Vagina (tissue), 2 donors: ENCODE measurements around the gene MAP7. TPM values are rescaled to one million over a fixed set of nuclear protein-coding genes. Genes with fewer than 3 reads are reported as not detected.

ENCODE experiments used
- DNase-seq, 2 donors: peaks; one replicate each; pipeline ENCODE4 v3.0.0-alpha.2; 2017; ENCODE audit errors: extremely low spot score in 2 of 2
- H3K27ac ChIP-seq: fragments of 200-600 bp; sonication (generic); one replicate; pipeline ENCODE4 v1.5.1; 2019
- H3K27me3 ChIP-seq: fragments of 200-600 bp; sonication (generic); one replicate; pipeline ENCODE4 v1.5.1; 2019
- H3K36me3 ChIP-seq, 2 donors: fragments of 200-600 bp; sonication (generic); one replicate each; pipeline ENCODE4 v1.5.1; 2017 to 2019
- H3K4me1 ChIP-seq: fragments of 200-600 bp; sonication (generic); one replicate; pipeline ENCODE4 v1.5.1; 2019
- H3K4me3 ChIP-seq, 2 donors: fragments of 200-600 bp; sonication (generic); 1 replicate in 1 of 2; 2 replicates in 1 of 2; pipeline ENCODE4 v1.5.1; 2016 to 2019
- H3K9me3 ChIP-seq: fragments of 200-600 bp; sonication (generic); one replicate; pipeline ENCODE4 v1.5.1; 2019
- POLR2A ChIP-seq, 2 donors: fragments of 450-650 bp; IDR thresholded peaks; one replicate each; pipeline ENCODE4 v1.6.1; 2017; ENCODE audit warnings: antibody characterized with exemption in 2 of 2, mild to moderate bottlenecking in 2 of 2, moderate library complexity in 2 of 2
- POLR2AphosphoS5 ChIP-seq, 2 donors: sonication (generic); formaldehyde crosslinking; IDR thresholded peaks; one replicate each; pipeline ENCODE4 v1.9.0; 2017; ENCODE audit warnings: antibody characterized with exemption in 2 of 2, mild to moderate bottlenecking in 2 of 2, low read depth in 1 of 2; ENCODE audit not compliant: insufficient read depth in 1 of 2
- intact Hi-C: fragments of 100-400 bp; cut with DNase I; formaldehyde crosslinking; loops from one replicate; pipeline ENCODE4 v1.15.1; 2023
- total RNA-seq: library from RNA; depleted of rRNA; stranded (reverse); fragments of >200 nt; gene quantifications from one replicate; pipeline ENCODE4 v1.2.3, GENCODE V29; 2016
- TF ChIP-seq, protein P1 (sequence below), 3 experiments: fragments of 450-650 bp in 2 of 3; fragments of 200-600 bp in 1 of 3; sonication (generic) in 1 of 3; IDR thresholded peaks; one replicate each; pipeline ENCODE4 v1.5.1; 2017 to 2019; ENCODE audit warnings: antibody characterized with exemption in 3 of 3, mild to moderate bottlenecking in 2 of 3, moderate library complexity in 2 of 3

The MAP7 gene
- total RNA-seq, 1 donor from 2014 or later: 9.3 TPM

GRCh38 chr6:136534268-136534667, 16.0 kb downstream of the MAP7 start:
- no peaks in the 10 kb centered on the region for H3K36me3 ChIP-seq
- TF ChIP-seq, protein P1, sequence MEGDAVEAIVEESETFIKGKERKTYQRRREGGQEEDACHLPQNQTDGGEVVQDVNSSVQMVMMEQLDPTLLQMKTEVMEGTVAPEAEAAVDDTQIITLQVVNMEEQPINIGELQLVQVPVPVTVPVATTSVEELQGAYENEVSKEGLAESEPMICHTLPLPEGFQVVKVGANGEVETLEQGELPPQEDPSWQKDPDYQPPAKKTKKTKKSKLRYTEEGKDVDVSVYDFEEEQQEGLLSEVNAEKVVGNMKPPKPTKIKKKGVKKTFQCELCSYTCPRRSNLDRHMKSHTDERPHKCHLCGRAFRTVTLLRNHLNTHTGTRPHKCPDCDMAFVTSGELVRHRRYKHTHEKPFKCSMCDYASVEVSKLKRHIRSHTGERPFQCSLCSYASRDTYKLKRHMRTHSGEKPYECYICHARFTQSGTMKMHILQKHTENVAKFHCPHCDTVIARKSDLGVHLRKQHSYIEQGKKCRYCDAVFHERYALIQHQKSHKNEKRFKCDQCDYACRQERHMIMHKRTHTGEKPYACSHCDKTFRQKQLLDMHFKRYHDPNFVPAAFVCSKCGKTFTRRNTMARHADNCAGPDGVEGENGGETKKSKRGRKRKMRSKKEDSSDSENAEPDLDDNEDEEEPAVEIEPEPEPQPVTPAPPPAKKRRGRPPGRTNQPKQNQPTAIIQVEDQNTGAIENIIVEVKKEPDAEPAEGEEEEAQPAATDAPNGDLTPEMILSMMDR (IDR thresholded peaks at IDR 0.05): no peak
- TF ChIP-seq POLR2AphosphoS5 (IDR thresholded peaks at IDR 0.05; ENCODE audit: insufficient read depth in 1 of 2, low read depth in 1 of 2) (no peak), POLR2A (IDR thresholded peaks at IDR 0.05) (no peak)
- no peak for DNase-seq
- no peaks in the 10 kb centered on the region for H3K4me1 ChIP-seq
- H3K27me3 ChIP-seq: no peaks in the 10 kb centered on the region
- H3K27ac ChIP-seq: no peak overlapping the region
- intact Hi-C loops: no loop called here
- no peak overlapping the region for H3K4me3 ChIP-seq
- no peaks in the 10 kb centered on the region for H3K9me3 ChIP-seq

DNA sequence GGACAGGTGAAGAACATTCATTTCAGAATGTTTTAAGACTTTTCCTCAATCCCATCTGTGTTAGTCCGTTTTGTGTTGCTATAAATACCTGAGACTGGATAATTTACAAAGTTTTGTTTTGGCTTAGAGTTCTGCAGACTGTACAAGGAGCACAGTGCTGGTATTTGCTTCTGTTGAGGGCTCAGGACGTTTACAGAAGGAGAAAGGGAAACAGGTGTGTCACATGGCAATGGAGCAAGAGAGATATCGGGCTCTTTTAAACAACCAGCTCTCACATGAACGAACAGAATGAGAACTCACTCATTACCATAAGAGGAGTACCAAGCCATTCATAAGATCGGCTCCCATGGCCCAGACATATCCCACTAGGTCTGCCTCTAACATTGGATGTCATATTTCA, 16.7 kb downstream of the MAP7 start:
- Histone ChIP-seq H3K9me3 (no peaks in the 10 kb centered on the region), H3K4me3 (no peak overlapping the region), H3K27me3 (no peaks in the 10 kb centered on the region), H3K27ac (no peak overlapping the region), H3K36me3 (no peaks in the 10 kb centered on the region), H3K4me1 (no peaks in the 10 kb centered on the region)
- TF ChIP-seq, protein P1 (IDR thresholded peaks at IDR 0.05): no peak
- TF ChIP-seq POLR2A (IDR thresholded peaks at IDR 0.05) (no peak), POLR2AphosphoS5 (IDR thresholded peaks at IDR 0.05; ENCODE audit: insufficient read depth in 1 of 2, low read depth in 1 of 2) (no peak)
- DNase-seq: no peak
- intact Hi-C loops: no loop called here

DNA sequence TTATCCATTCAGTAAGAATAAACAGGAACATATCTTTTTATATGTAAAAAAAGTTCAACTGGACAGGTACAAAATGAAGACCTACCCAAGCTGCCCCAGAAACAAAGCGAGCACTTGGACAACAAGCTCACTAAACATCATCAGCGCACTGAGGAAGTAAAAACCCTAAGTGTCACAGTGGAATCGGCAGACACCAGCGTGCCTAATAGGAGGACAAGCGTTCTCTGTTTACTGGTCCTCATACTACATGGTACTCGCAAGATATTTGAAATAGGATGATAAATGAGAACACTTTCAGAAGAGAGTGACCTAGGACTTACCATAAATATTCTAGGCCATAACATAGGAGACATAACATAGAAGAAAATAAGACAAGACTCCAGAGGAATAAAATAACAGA, 18.2 kb downstream of the MAP7 start:
- Histone ChIP-seq H3K36me3 (no peaks in the 10 kb centered on the region), H3K4me3 (no peak overlapping the region), H3K4me1 (peaks cover 11% of the 10 kb centered on the region), H3K27ac (no peak overlapping the region), H3K9me3 (no peaks in the 10 kb centered on the region), H3K27me3 (no peaks in the 10 kb centered on the region)
- TF ChIP-seq, protein P1 (IDR thresholded peaks at IDR 0.05): no peak
- TF ChIP-seq POLR2A (IDR thresholded peaks at IDR 0.05): no peak
- TF ChIP-seq POLR2AphosphoS5 (IDR thresholded peaks at IDR 0.05; ENCODE audit: insufficient read depth in 1 of 2, low read depth in 1 of 2): no peak
- intact Hi-C loops: no loop called here
- no peak for DNase-seq

DNA sequence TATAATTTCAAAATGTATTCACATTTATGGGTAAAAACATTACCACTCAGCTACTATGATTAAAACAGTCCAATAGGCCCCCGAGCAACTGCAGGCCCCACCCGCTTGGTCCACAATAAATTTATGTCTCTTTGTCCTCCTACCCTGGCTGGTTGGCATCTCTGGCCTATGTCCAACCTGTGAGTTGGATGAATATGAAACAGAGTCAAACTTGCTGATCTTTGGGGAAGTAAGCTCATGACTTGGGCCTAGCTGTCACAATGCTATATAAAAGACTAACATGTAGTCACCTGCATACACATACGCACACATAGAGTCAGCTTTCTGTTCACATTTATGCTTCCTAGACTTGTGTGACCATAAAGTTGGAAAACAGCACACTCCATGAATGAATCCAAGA, 20.5 kb downstream of the MAP7 start:
- Histone ChIP-seq H3K27me3 (no peaks in the 10 kb centered on the region), H3K4me3 (no peak overlapping the region), H3K36me3 (no peaks in the 10 kb centered on the region), H3K4me1 (peaks cover 23% of the 10 kb centered on the region), H3K9me3 (no peaks in the 10 kb centered on the region), H3K27ac (no peak overlapping the region)
- intact Hi-C loops: no loop called here
- TF ChIP-seq POLR2AphosphoS5 (IDR thresholded peaks at IDR 0.05; ENCODE audit: insufficient read depth in 1 of 2, low read depth in 1 of 2) (no peak), POLR2A (IDR thresholded peaks at IDR 0.05) (no peak)
- TF ChIP-seq, protein P1 (IDR thresholded peaks at IDR 0.05): no peak
- DNase-seq: no peak

GRCh38 chr6:136528477-136528876, 21.7 kb downstream of the MAP7 start:
- TF ChIP-seq POLR2A (IDR thresholded peaks at IDR 0.05) (no peak), POLR2AphosphoS5 (IDR thresholded peaks at IDR 0.05; ENCODE audit: insufficient read depth in 1 of 2, low read depth in 1 of 2) (no peak)
- TF ChIP-seq, protein P1 (IDR thresholded peaks at IDR 0.05): no peak
- Histone ChIP-seq H3K27me3 (no peaks in the 10 kb centered on the region), H3K9me3 (no peaks in the 10 kb centered on the region), H3K4me1 (peaks cover 23% of the 10 kb centered on the region), H3K36me3 (no peaks in the 10 kb centered on the region), H3K27ac (no peak overlapping the region), H3K4me3 (no peak overlapping the region)
- no peak for DNase-seq
- intact Hi-C loops: no loop called here
